K562 (cell line): ENCODE measurements around the gene PAK1IP1. TPM values are rescaled to one million over a fixed set of nuclear protein-coding genes. Genes with fewer than 3 reads are reported as not detected.
A peak's percentile ranks its signal among the peaks of the same experiment; 100 is the strongest.

Experiments used
- ATAC-seq: fragments of 200-7000 bp; cut with Tn5 transposase; 3 replicates; pipeline ENCODE4 v1.9.1; 2020; ENCODE audit warnings: moderate library complexity
- BruUV-seq: library from RNA; stranded (reverse); fragments of 400-500 nt; replicated peaks from 2 replicates; lab custom pipeline; 2021; lab: Mats Ljungman, UMichigan
- CTCF ChIA-PET: fragments of 300-600 bp; formaldehyde crosslinking; extraction: SDS; loops from one replicate; lab custom pipeline; 2021; ENCODE audit warnings: low intra/inter-chr PET ratio; lab: Yijun Ruan, JAX
- POLR2A ChIA-PET: fragments of 300-600, 350-650 bp; sonication (Branson Sonifier 250); formaldehyde crosslinking; extraction: SDS; loops from one replicate; lab custom pipeline; 2021; ENCODE audit warnings: antibody characterized with exemption, inconsistent platforms; lab: Yijun Ruan, JAX
- DNase-seq, 4 experiments: peaks; one replicate each; pipeline versions ENCODE4 v3.0.0 to v3.0.0-alpha.2; 2011 to 2018; ENCODE audit warnings: low spot score in 3 of 4, mixed read lengths in 3 of 4; ENCODE audit errors: extremely low read depth in 1 of 4
- FAIRE-seq: peaks from 2 replicates; lab custom pipeline; 2011; peaks lifted over from hg19 to GRCh38; lab: Jason Lieb, UNC
- H2AFZ ChIP-seq: 2 replicates; pipeline ENCODE4 v1.6.0; 2011; ENCODE audit warnings: low read depth, low read length, control low read depth, inconsistent platforms
- H3K27ac ChIP-seq: fragments of 200-600 bp; 3 replicates; pipeline ENCODE4 v1.8.0; 2011; ENCODE audit warnings: low read depth, mild to moderate bottlenecking, control low read depth, inconsistent platforms, low read length, moderate library complexity, mixed read lengths; ENCODE audit errors: extremely low read depth
- H3K27me3 ChIP-seq, 2 experiments: fragments of 300-600 bp in 1 of 2; 2 replicates in 1 of 2; 3 replicates in 1 of 2; pipeline versions ENCODE4 v1.6.0 to v1.8.0; 2011; ENCODE audit warnings: inconsistent platforms in 2 of 2, low read length in 2 of 2, mild to moderate bottlenecking in 1 of 2, mixed read lengths in 1 of 2, moderate library complexity in 1 of 2; ENCODE audit not compliant: control insufficient read depth in 2 of 2, insufficient read depth in 2 of 2
- H3K36me3 ChIP-seq: fragments of 300-600 bp; 3 replicates; pipeline ENCODE4 v1.8.0; 2011; ENCODE audit warnings: mild to moderate bottlenecking, low read length, inconsistent platforms; ENCODE audit not compliant: control insufficient read depth, insufficient read depth
- H3K4me1 ChIP-seq, 2 experiments: fragments of 200-600 bp in 1 of 2; replicated peaks in 1 of 2; 2 replicates in 1 of 2; 3 replicates in 1 of 2; pipeline versions ENCODE4 v1.5.1 to v1.8.0; 2011; ENCODE audit warnings: inconsistent platforms in 2 of 2, low read length in 2 of 2, mild to moderate bottlenecking in 1 of 2, mixed read lengths in 1 of 2, moderate library complexity in 1 of 2; ENCODE audit not compliant: control insufficient read depth in 2 of 2, insufficient read depth in 2 of 2
- H3K4me2 ChIP-seq: 2 replicates; pipeline ENCODE4 v1.6.1; 2011; ENCODE audit warnings: low read length, control low read depth, inconsistent platforms, mixed read lengths; ENCODE audit not compliant: insufficient read depth
- H3K4me3 ChIP-seq: fragments of 200-600 bp; sonication (generic), shearing (Covaris generic); 2 replicates; pipeline ENCODE4 v1.5.1; 2016; ENCODE audit warnings: control low read depth, inconsistent platforms
- H3K79me2 ChIP-seq: fragments of 200-600 bp; 3 replicates; pipeline ENCODE4 v1.8.0; 2011; ENCODE audit warnings: low read length, inconsistent platforms; ENCODE audit not compliant: control insufficient read depth, insufficient read depth
- H3K9ac ChIP-seq, 2 experiments: 2 replicates each; pipeline versions ENCODE4 v1.6.0 to v1.6.1; 2011; ENCODE audit warnings: low read depth in 2 of 2, low read length in 2 of 2, control low read depth in 1 of 2, inconsistent platforms in 1 of 2, mild to moderate bottlenecking in 1 of 2, mixed read lengths in 1 of 2; ENCODE audit not compliant: insufficient read depth in 1 of 2
- H3K9me1 ChIP-seq: one replicate; pipeline ENCODE4 v1.6.0; 2011; ENCODE audit warnings: inconsistent platforms, mild to moderate bottlenecking, low read length, moderate library complexity; ENCODE audit not compliant: control insufficient read depth, insufficient read depth
- H3K9me3 ChIP-seq: replicated peaks from 2 replicates; pipeline ENCODE4 v1.5.1; 2011; ENCODE audit warnings: low read depth, low read length, inconsistent platforms; ENCODE audit not compliant: control insufficient read depth, insufficient read depth
- H4K20me1 ChIP-seq: replicated peaks from 2 replicates; pipeline ENCODE4 v1.6.1; 2011; ENCODE audit warnings: low read length, inconsistent platforms, mixed read lengths; ENCODE audit not compliant: control insufficient read depth, insufficient read depth
- CBX3 ChIP-seq, 2 experiments: IDR thresholded peaks; 1 replicate in 1 of 2; 2 replicates in 1 of 2; pipeline ENCODE4 v1.6.1; 2012; ENCODE audit warnings: inconsistent platforms in 2 of 2, low read length in 2 of 2, borderline replicate concordance in 1 of 2, control low read depth in 1 of 2
- COPS2 ChIP-seq: fragments of 450-650 bp; conservative IDR thresholded peaks from 2 replicates; pipeline ENCODE4 v1.6.1; 2016; ENCODE audit warnings: mild to moderate bottlenecking, moderate library complexity
- ESRRA ChIP-seq: fragments of 450-650 bp; IDR thresholded peaks from 2 replicates; pipeline ENCODE4 v1.6.1; 2014; ENCODE audit warnings: low read depth, mild to moderate bottlenecking, moderate library complexity, borderline replicate concordance
- GMEB1 ChIP-seq: fragments of 250-450 bp; sonication (Bioruptor Pico); IDR thresholded peaks from 2 replicates; pipeline ENCODE4 v1.4.0; 2020; ENCODE audit warnings: mild to moderate bottlenecking
- HLTF ChIP-seq: fragments of 450-650 bp; IDR thresholded peaks from 2 replicates; pipeline ENCODE4 v1.6.1; 2016
- HSF4 ChIP-seq: fragments of 250-450 bp; sonication (Bioruptor Pico); IDR thresholded peaks from 2 replicates; pipeline ENCODE4 v2.1.2; 2022; ENCODE audit warnings: mild to moderate bottlenecking, moderate library complexity, borderline replicate concordance
- MNT ChIP-seq, 2 experiments: fragments of 450-650 bp; conservative IDR thresholded peaks; 2 replicates each; pipeline ENCODE4 v1.6.1; 2017; ENCODE audit warnings: mild to moderate bottlenecking in 2 of 2, moderate library complexity in 2 of 2
- NFIX ChIP-seq: fragments of 250-450 bp; sonication (Bioruptor Pico); IDR thresholded peaks from 2 replicates; pipeline ENCODE4 v1.4.0; 2020; ENCODE audit warnings: low read depth, mild to moderate bottlenecking, moderate library complexity
- OTX1 ChIP-seq: fragments of 450-650 bp; formaldehyde crosslinking; IDR thresholded peaks from 2 replicates; pipeline ENCODE4 v1.4.0; 2022; ENCODE audit warnings: mild to moderate bottlenecking
- RBBP5 ChIP-seq: fragments of 200-600 bp; sonication (generic); IDR thresholded peaks from 2 replicates; pipeline ENCODE4 v1.6.1; 2012; ENCODE audit warnings: borderline replicate concordance, mild to moderate bottlenecking, low read length, control low read depth, inconsistent platforms; ENCODE audit not compliant: insufficient read depth, poor library complexity, severe bottlenecking
- SP2 ChIP-seq: IDR thresholded peaks from 2 replicates; pipeline ENCODE4 v1.6.1; 2011; ENCODE audit warnings: mild to moderate bottlenecking, low read depth, low read length, moderate library complexity; ENCODE audit not compliant: poor library complexity, severe bottlenecking; ENCODE audit errors: extremely low read depth
- SRSF9 ChIP-seq: fragments of 200-400 bp; formaldehyde crosslinking; IDR thresholded peaks from 2 replicates; pipeline ENCODE4 v1.6.1; 2017; ENCODE audit warnings: low read depth, low read length, borderline replicate concordance
- THAP7 ChIP-seq: fragments of 250-450 bp; sonication (Bioruptor Pico); IDR thresholded peaks from 2 replicates; pipeline ENCODE4 v1.5.0; 2021
- TRIM28 ChIP-seq: fragments of 450-650 bp; IDR thresholded peaks from 2 replicates; pipeline ENCODE4 v1.6.1; 2017
- ZC3H4 ChIP-seq: sonication (generic); formaldehyde crosslinking; IDR thresholded peaks from 2 replicates; pipeline ENCODE4 v1.9.0; 2021; ENCODE audit warnings: missing genetic modification reagents, borderline replicate concordance
- ZNF280A ChIP-seq: fragments of 450-650 bp; IDR thresholded peaks from 2 replicates; pipeline ENCODE4 v1.6.1; 2018; ENCODE audit warnings: mild to moderate bottlenecking, low read depth; ENCODE audit not compliant: partially characterized antibody
- ZNF717 ChIP-seq: fragments of 250-450 bp; sonication (Bioruptor Pico); IDR thresholded peaks from 2 replicates; pipeline ENCODE4 v1.5.0; 2021
- WGBS: fragments of 100-300 bp; shearing (Covaris generic); methylation state at CpG from one replicate; pipeline ENCODE4 v1.1.6; 2016; ENCODE audit warnings: low coverage, mixed read lengths; ENCODE audit not compliant: insufficient coverage; ENCODE audit errors: missing lambda C conversion rate; 5-methylcytosine and 5-hydroxymethylcytosine counted together
- in situ Hi-C: fragments of 300-500 bp; cut with MboI; formaldehyde crosslinking; loops from 4 replicates; pipeline ENCODE4 v1.15.0; 2018; ENCODE audit warnings: inconsistent platforms, mixed read lengths
- intact Hi-C: fragments of 100-400 bp; cut with micrococcal nuclease; formaldehyde crosslinking; loops from 2 replicates; pipeline ENCODE4 v1.14.2; 2022
- polyA plus RNA-seq, 8 experiments: library from polyadenylated mRNA; depleted of rRNA in 4 of 8; stranded (reverse) in 5 of 8; unstranded in 3 of 8; fragments of >200 nt; fragmentation: Nextera tagmentation in 2 of 8; fragmentation: Illumina TruSeq in 1 of 8; extraction: Ambion mirVana in 2 of 8; extraction: Trizol in 1 of 8; gene quantifications; 2 replicates each; pipeline versions ENCODE4 v1.2.1 to v1.2.3, GENCODE V29; 2011 to 2014; ENCODE audit warnings: inconsistent platforms in 1 of 8, missing spikeins in 1 of 8
- total RNA-seq, 7 experiments: library from RNA; depleted of rRNA in 6 of 7; stranded (reverse); fragments of >200 nt in 6 of 7; fragmentation: Illumina TruSeq in 2 of 7; extraction: Trizol in 2 of 7; gene quantifications; 2 replicates each; pipeline versions ENCODE4 v1.2.1 to v1.2.3, GENCODE V29; 2011 to 2021; ENCODE audit warnings: low replicate concordance in 1 of 7

PAK1IP1 gene
- total and polyA plus RNA-seq, 9 of the 15 experiments (the other 6 are each of a cell fraction or from before 2014, with no cell fraction given): 50.0 to 200 (median 87.0) TPM

- FAIRE-seq (no peak), ATAC-seq (no peak), DNase-seq (no peak)
- WGBS: 78% methylated on average over 8 of the region's 8 CpGs
- Histone ChIP-seq H2AFZ (no peak overlapping the region), H3K27ac (no peak overlapping the region), H3K36me3 (peaks cover 22% of the 10 kb centered on the region), H3K9me3 (peaks cover 3% of the 10 kb centered on the region; the same call in 1 of the 2 replicates), H3K4me1 (peaks cover 5 to 13% of the 10 kb centered on the region in 2 experiments; a peak in 4 of 5 replicates), H3K9ac (peak overlapping the region in 1 of 2 experiments; percentile 89; a peak in 2 of 4 replicates), H3K9me1 (no peaks in the 10 kb centered on the region), H3K79me2 (peaks cover 53% of the 10 kb centered on the region), H4K20me1 (no peaks in the 10 kb centered on the region), H3K4me3 (peak overlapping the region; percentile 55), H3K27me3 (no peaks in the 10 kb centered on the region), H3K4me2 (peak overlapping the region; percentile 94)
- BruUV-seq: no TSS peak
- intact Hi-C loops: loop anchor here (5.0 kb wide), 1 partner anchor 109 kb away; no protein-coding TSS in a partner anchor
- in situ Hi-C loops: no loop called here
- CTCF ChIA-PET: no interaction called here
- POLR2A ChIA-PET: no interaction called here
- TF ChIP-seq HSF4: no peak
- TF ChIP-seq CBX3 (IDR thresholded peaks at IDR 0.05; ENCODE audit: borderline replicate concordance in 1 of 2, low read length in 2 of 2): peak in 1 of 2 experiments; percentile 93; a peak in 1 of 3 replicates
- TF ChIP-seq SP2: no peak
- TF ChIP-seq MNT (conservative IDR thresholded peaks at IDR 0.05): no peak
- TF ChIP-seq ZNF717 (CRISPR knock-in tag): no peak
- no peak for TF ChIP-seq ZC3H4 (CRISPR knock-in tag)
- TF ChIP-seq GMEB1: no peak
- TF ChIP-seq RBBP5: no peak
- TF ChIP-seq OTX1 (CRISPR knock-in tag): no peak
- TF ChIP-seq HLTF: no peak
- TF ChIP-seq THAP7 (CRISPR knock-in tag): no peak
- TF ChIP-seq SRSF9: no peak
- TF ChIP-seq NFIX (CRISPR knock-in tag): no peak
- TF ChIP-seq ESRRA: no peak
- TF ChIP-seq TRIM28: peak; percentile 56; the same call in 1 of the 2 replicates
- TF ChIP-seq ZNF280A: peak; percentile 96
- no peak for TF ChIP-seq COPS2
Observed at GRCh38 chr6:10692965-10693538, 1.7 kb upstream of the PAK1IP1 start.
